Thymus (tissue), 11 donors: Measurements from ENCODE around the gene JAG1. TPM values are rescaled to one million over a fixed set of nuclear protein-coding genes. Genes with fewer than 3 reads are reported as not detected.
"Not testable (repeated sequence)": the region's sequence is repeated elsewhere in the genome, so short reads cannot be mapped to it uniquely, and the experiment has no call there.

Source experiments
- DNase-seq, 9 donors: peaks; one replicate each; pipeline ENCODE4 v3.0.0-alpha.2; 2013; ENCODE audit warnings: low spot score in 9 of 9, low read depth in 6 of 9, missing footprints in 1 of 9
- H3K27ac ChIP-seq, 2 donors: one replicate each; pipeline ENCODE4 v1.5.1; 2013; ENCODE audit warnings: control low read depth in 1 of 2, low read depth in 1 of 2, low read length in 1 of 2, mild to moderate bottlenecking in 1 of 2, moderate library complexity in 1 of 2
- H3K27me3 ChIP-seq, 2 donors: one replicate each; pipeline ENCODE4 v1.5.1; 2013; ENCODE audit warnings: low read length in 1 of 2; ENCODE audit not compliant: control insufficient read depth in 2 of 2, insufficient read depth in 1 of 2
- H3K36me3 ChIP-seq, 2 donors: one replicate each; pipeline ENCODE4 v1.5.1; 2013; ENCODE audit warnings: low read length in 1 of 2, mild to moderate bottlenecking in 1 of 2, moderate library complexity in 1 of 2; ENCODE audit not compliant: control insufficient read depth in 2 of 2, insufficient read depth in 2 of 2
- H3K4me1 ChIP-seq, 2 donors: one replicate each; pipeline ENCODE4 v1.5.1; 2013; ENCODE audit warnings: low read length in 2 of 2; ENCODE audit not compliant: control insufficient read depth in 2 of 2, insufficient read depth in 2 of 2
- H3K4me3 ChIP-seq, 2 donors: one replicate each; pipeline ENCODE4 v1.5.1; 2013; ENCODE audit warnings: low read length in 2 of 2, control low read depth in 1 of 2, mild to moderate bottlenecking in 1 of 2
- H3K9me3 ChIP-seq, 2 donors: one replicate each; pipeline ENCODE4 v1.5.1; 2013; ENCODE audit warnings: low read length in 1 of 2, mild to moderate bottlenecking in 1 of 2; ENCODE audit not compliant: control insufficient read depth in 2 of 2, insufficient read depth in 1 of 2
- WGBS: extraction: QIAGEN DNeasy Blood & Tissue Kit; methylation state at CpG from one replicate; pipeline ENCODE4 v1.1.7; 2013; 5-methylcytosine and 5-hydroxymethylcytosine counted together
- polyA plus RNA-seq: library from polyadenylated mRNA; stranded (reverse); fragments of 200-250 nt; gene quantifications from one replicate; pipeline ENCODE4 v1.2.3, GENCODE V29; 2013
- total RNA-seq: library from RNA; stranded (reverse); fragments of 120-200 nt; gene quantifications from one replicate; pipeline ENCODE4 v1.2.4, GENCODE V29; 2013
- donor health status: healthy.

The JAG1 gene
- total and polyA plus RNA-seq, 2 donors, result 8.1 to 18.4 TPM

DNA sequence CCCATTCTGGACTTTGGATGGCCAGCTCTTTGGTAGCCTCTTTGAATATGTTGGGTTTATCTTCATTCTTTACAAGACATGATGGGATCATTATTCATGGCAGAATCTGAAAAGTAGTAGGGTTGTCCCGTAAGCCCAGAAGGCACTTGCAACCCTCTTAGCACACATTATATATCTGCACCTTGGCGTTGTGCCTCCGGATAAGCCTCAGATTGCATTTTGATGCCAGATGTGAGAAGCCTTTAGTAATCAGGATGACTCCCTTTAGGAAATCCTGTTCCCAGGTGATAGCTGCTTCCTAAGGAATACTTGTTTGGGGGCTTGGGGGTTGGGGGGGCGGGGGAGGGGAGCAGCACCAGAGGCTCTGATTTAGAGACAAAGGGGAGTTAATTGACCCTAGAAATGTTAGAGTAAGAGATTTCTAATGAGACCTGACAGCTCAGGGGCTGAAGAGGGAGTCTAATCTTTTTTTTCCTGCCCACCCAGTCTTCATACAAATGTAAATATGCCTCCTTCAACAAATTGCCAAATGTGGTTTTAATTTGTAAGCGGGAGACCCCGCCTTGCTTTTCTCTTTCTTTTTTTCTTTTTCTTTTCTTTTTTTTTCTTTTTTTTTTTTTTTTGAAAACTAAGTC, 55.1 kb downstream of the JAG1 start:
- Histone ChIP-seq H3K27me3 (no peaks in the 10 kb centered on the region), H3K4me3 (no peak overlapping the region), H3K36me3 (peaks cover 0 to 1% of the 10 kb centered on the region in 2 donors), H3K9me3 (no peaks in the 10 kb centered on the region), H3K4me1 (no peaks in the 10 kb centered on the region), H3K27ac (no peak overlapping the region)
- no peak for DNase-seq
- WGBS, result 97% methylated on average over 6 of the region's 6 CpGs

DNA sequence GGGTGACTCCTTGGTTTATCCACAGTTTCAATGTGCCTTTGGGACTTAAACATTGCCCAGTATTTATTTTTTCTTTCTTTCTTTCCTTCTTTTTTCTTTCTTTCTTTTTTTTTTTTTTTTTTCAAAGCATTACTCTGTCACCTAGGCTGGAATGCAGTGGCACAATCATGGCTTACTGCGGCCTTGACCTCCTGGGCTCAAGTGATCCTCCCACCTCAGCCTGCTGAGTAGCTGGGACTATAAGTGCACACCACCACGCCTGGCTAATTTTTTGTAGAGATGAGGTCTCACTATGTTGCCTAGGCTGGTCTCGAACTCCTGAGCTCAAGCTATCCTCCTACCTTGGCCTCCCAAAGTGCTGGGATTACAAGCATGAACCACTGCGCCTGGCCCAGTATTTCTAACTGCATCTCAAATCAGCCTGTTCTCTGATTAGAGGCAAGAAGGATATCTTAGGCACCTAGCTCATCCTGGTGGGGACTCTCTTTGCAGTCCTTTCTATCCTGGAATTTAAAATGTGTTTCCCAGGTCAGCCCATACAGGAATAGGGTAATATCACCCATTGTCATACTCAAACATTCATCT, 56.2 kb downstream of the JAG1 start:
- H3K27me3 ChIP-seq, H3K27ac ChIP-seq, H3K9me3 ChIP-seq, DNase-seq, H3K4me1 ChIP-seq, H3K36me3 ChIP-seq, H3K4me3 ChIP-seq: not testable (repeated sequence)
- 96% methylated on average over 4 of the region's 4 CpGs for WGBS

DNA sequence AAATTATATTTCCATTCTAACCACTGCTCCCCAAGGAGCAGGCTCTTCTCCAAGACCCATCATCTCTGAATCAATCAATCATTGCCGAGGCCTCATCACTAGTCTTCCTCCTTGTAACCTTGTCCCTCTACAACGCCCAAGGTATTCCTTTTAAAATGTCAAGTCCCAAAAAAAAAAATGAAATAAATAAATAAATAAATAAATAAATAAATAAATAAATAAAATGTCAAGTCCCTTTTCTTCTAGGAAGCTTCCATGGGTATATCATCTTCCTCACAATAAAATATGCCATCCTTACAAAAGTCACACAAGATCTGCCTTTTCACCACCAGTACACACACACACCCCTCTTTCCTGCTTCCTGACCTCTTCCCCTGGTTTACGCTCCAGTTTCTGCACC, 57.6 kb downstream of the JAG1 start:
- Histone ChIP-seq H3K9me3 (no peaks in the 10 kb centered on the region), H3K4me3 (no peak overlapping the region), H3K27ac (no peak overlapping the region), H3K27me3 (no peaks in the 10 kb centered on the region), H3K4me1 (no peaks in the 10 kb centered on the region), H3K36me3 (no peaks in the 10 kb centered on the region)
- DNase-seq, result no peak
- WGBS, result 97% methylated on average over 3 of the region's 3 CpGs

DNA sequence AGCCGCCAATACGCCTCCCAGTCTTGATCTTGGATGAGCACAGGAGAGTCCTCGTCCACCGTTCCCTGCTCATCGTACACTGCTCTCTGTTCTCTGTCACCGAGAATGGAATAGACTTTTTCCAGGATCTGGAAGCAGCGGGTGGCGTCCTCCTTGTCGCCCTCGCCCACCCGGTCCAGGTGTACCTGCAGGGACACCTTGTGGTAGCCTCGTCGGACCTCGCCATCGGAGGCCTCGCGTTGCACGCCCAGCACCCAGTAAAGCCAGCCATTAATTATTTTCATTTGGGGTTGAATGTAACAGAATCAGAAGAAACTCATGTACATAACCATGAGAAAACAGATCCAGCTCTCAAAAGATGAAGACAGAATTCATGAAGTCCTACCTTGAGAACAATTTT, 59.9 kb downstream of the JAG1 start:
- no peak for DNase-seq
- H3K27me3 ChIP-seq, result no peaks in the 10 kb centered on the region
- H3K4me1 ChIP-seq, result no peaks in the 10 kb centered on the region
- 98% methylated on average over 18 of the region's 18 CpGs for WGBS
- no peak overlapping the region for H3K4me3 ChIP-seq
- H3K36me3 ChIP-seq, result peaks cover 0 to 3% of the 10 kb centered on the region in 2 donors
- no peak overlapping the region for H3K27ac ChIP-seq
- H3K9me3 ChIP-seq, result no peaks in the 10 kb centered on the region

DNA sequence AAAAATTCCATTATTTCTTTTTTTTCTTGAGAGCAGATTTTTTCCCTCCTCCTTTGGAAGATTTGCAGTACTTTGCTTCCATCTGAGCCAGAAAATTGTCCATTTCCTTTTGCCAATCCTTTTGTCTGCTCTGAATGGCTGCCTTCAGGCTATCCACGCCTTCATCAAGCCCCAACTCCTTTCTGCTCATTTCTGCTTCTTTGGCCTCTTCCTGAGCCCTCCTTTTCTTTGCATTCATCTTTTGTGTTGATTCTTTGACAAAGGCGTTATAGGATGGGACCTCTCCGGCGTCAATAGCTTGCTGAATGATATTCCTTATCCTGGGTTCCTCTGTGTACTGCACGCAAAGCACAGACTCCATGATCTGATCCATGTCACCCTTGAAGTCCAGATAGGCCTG, 60.4 kb downstream of the JAG1 start:
- not testable (repeated sequence) for H3K36me3 ChIP-seq, DNase-seq, H3K4me3 ChIP-seq, H3K27me3 ChIP-seq, H3K9me3 ChIP-seq, H3K27ac ChIP-seq, H3K4me1 ChIP-seq
- over 99% methylated on average over 5 of the region's 5 CpGs for WGBS

DNA sequence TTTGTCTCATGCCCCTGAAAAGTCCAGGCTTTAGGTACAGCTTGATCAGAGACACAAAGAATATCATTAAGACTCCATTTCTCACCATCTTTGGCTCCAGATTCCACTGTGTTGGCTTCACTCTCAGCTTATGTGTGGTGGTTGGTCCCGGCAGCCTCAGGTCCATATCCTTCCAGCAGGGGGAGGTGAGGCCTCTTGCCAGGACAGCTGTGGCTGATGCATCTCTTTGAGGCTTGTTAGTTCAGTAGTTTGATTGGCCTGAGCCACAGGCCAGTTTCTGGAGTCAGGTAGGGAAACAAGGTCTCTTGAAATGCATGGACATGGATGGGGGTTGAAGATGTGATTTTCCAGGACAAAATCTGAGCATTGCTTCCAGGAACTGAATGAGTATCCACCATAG, 62.4 kb downstream of the JAG1 start:
- DNase-seq, result peak in 2 of 9 donors; percentile 11 to 20
- peaks cover 0 to 3% of the 10 kb centered on the region in 2 donors for H3K36me3 ChIP-seq
- H3K4me1 ChIP-seq, result no peaks in the 10 kb centered on the region
- WGBS, result 96% methylated on average over 1 of the region's 1 CpG
- H3K27me3 ChIP-seq, result no peaks in the 10 kb centered on the region
- no peak overlapping the region for H3K4me3 ChIP-seq
- no peaks in the 10 kb centered on the region for H3K9me3 ChIP-seq
- H3K27ac ChIP-seq, result no peak overlapping the region

DNA sequence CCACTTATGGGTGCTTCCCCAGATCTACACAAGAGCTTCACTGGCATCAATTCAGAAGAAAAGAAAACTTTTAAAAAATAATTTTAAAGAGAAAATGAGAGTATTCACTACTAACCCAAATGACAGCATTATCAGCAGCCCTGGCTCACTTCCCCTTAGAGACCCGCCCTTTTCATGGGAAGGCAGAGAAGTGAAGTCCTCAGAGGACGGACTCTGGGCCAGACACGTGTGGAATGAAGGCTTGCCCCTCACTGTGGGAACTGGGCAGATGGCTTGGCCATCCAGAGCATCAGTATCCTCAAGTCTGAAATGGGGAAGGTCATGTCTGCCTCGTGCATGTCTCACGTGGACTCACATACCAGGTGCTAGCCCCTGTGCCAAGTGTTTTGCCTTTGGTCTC, 63.5 kb downstream of the JAG1 start:
- WGBS, result 91% methylated on average over 5 of the region's 5 CpGs
- no peaks in the 10 kb centered on the region for H3K27me3 ChIP-seq
- H3K4me1 ChIP-seq, result no peaks in the 10 kb centered on the region
- no peaks in the 10 kb centered on the region for H3K9me3 ChIP-seq
- no peak overlapping the region for H3K27ac ChIP-seq
- peaks cover 0 to 3% of the 10 kb centered on the region in 2 donors for H3K36me3 ChIP-seq
- H3K4me3 ChIP-seq, result no peak overlapping the region
- no peak for DNase-seq

DNA sequence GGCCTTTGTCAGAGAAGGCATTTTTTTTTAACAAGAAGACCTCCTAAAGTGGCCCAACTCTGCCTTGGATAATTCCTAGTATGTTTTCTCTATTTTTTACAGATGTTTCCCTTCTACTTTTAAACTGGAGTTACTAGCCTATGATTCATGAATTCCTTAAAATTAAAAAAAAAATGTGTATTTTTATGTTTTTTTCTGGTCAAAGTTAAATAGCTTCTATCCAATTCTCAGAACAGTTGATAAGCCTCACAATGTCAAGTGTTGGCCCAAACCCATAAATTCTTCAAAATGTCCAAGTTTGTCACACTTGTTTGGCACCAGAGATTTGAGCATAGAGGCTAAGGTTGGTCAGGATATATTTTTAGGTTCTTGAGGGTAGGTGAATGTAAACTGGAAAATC, 64.0 kb downstream of the JAG1 start:
- no peak for DNase-seq
- Histone ChIP-seq H3K4me1 (no peaks in the 10 kb centered on the region), H3K27ac (peak overlapping the region in 1 of 2 donors; percentile 20), H3K4me3 (no peak overlapping the region), H3K27me3 (no peaks in the 10 kb centered on the region), H3K36me3 (peaks cover 0 to 3% of the 10 kb centered on the region in 2 donors), H3K9me3 (no peaks in the 10 kb centered on the region)

DNA sequence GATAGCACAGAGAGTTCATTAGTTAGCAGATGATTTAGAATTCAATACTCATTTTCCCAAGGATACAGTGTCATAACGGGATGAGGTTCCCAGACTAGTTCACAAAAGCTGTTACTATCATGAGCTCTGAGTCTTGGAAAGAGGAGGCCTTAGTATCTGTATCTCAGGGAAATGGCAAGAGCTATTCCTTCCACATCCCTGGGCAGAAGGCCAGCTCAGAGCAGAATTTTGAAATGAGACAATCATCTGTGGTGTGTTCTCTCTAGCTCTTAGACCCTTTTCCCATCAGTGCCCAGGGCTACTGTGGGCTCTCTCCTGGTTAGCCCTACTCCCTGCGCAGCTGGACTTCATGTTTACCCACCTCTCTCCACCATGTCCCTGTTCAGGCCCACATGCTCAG, 64.5 kb downstream of the JAG1 start:
- H3K27ac ChIP-seq, result no peak overlapping the region
- peaks cover 0 to 3% of the 10 kb centered on the region in 2 donors for H3K36me3 ChIP-seq
- no peak for DNase-seq
- H3K9me3 ChIP-seq, result no peaks in the 10 kb centered on the region
- no peaks in the 10 kb centered on the region for H3K4me1 ChIP-seq
- H3K4me3 ChIP-seq, result no peak overlapping the region
- no peaks in the 10 kb centered on the region for H3K27me3 ChIP-seq
- WGBS, result 97% methylated on average over 2 of the region's 2 CpGs
